HCT116 (cell line): ENCODE data around the gene PDE6A. TPM values are rescaled to one million over a fixed set of nuclear protein-coding genes. Genes with fewer than 3 reads are reported as not detected.

Experiments used
- ATAC-seq: fragments of 200-7000 bp; cut with Tn5 transposase; 2 replicates; pipeline ENCODE4 v1.9.1; 2020; ENCODE audit warnings: mild to moderate bottlenecking, moderate library complexity
- BruUV-seq: library from RNA; stranded (reverse); fragments of 400-500 nt; replicated peaks from 2 replicates; lab custom pipeline; 2021; lab: Mats Ljungman, UMichigan
- CTCF ChIA-PET: fragments of 300-600 bp; sonication (Branson Sonifier 250); formaldehyde crosslinking; loops from one replicate; lab custom pipeline; 2021; ENCODE audit warnings: antibody characterized with exemption; lab: Charles Lee
- POLR2A ChIA-PET: fragments of 300-600, 350-600 bp; sonication (Branson Sonifier 250); formaldehyde crosslinking; loops from one replicate; lab custom pipeline; 2021; ENCODE audit warnings: antibody characterized with exemption; lab: Charles Lee
- RAD21 ChIA-PET, 2 experiments: fragments of 300-600 bp; sonication (Branson Sonifier 250); formaldehyde crosslinking; loops; one replicate each; lab custom pipeline; 2023; ENCODE audit warnings: low total read pairs in 2 of 2; ENCODE audit not compliant: uncharacterized antibody in 2 of 2, unreplicated experiment in 2 of 2, low non-redundant PET in 1 of 2; lab: Charles Lee
- DNase-seq: peaks from one replicate; pipeline ENCODE4 v3.0.0-alpha.2; 2010; ENCODE audit warnings: low read depth, low spot score
- H2AFZ ChIP-seq: fragments of 200-600 bp; shearing (Covaris generic), sonication (generic); 2 replicates; pipeline ENCODE4 v1.6.1; 2017; ENCODE audit warnings: low read depth, mixed run types, mixed read lengths, antibody characterized with exemption, low read length; ENCODE audit not compliant: poor library complexity, severe bottlenecking
- H3K27ac ChIP-seq: 2 replicates; pipeline ENCODE4 v1.5.1; 2012; ENCODE audit warnings: low read depth, low read length
- H3K27me3 ChIP-seq: fragments of 200-600 bp; sonication (generic); 2 replicates; pipeline ENCODE4 v1.6.1; 2016; ENCODE audit warnings: mixed run types, low read length, mixed read lengths; ENCODE audit not compliant: insufficient read depth
- H3K36me3 ChIP-seq, 2 experiments: fragments of 200-500 bp in 1 of 2; fragments of 200-600 bp in 1 of 2; sonication (Bioruptor generic) in 1 of 2; sonication (generic) in 1 of 2; 2 replicates each; pipeline versions ENCODE4 v1.5.1 to v1.6.1; 2014 to 2016; ENCODE audit warnings: low read length in 2 of 2, inconsistent platforms in 1 of 2, mixed read lengths in 1 of 2, mixed run types in 1 of 2; ENCODE audit not compliant: insufficient read depth in 2 of 2, control insufficient read depth in 1 of 2
- H3K4me1 ChIP-seq, 2 experiments: fragments of 200-600 bp in 1 of 2; sonication (generic) in 1 of 2; 2 replicates each; pipeline versions ENCODE4 v1.5.1 to v1.6.1; 2012 to 2017; ENCODE audit warnings: low read length in 2 of 2, inconsistent platforms in 1 of 2, mild to moderate bottlenecking in 1 of 2, mixed read lengths in 1 of 2, mixed run types in 1 of 2, moderate library complexity in 1 of 2; ENCODE audit not compliant: insufficient read depth in 2 of 2, control insufficient read depth in 1 of 2
- H3K4me2 ChIP-seq: fragments of 200-600 bp; sonication (generic); 2 replicates; pipeline ENCODE4 v1.6.1; 2017; ENCODE audit warnings: mixed run types, low read length, mixed read lengths
- H3K4me3 ChIP-seq, 2 experiments: fragments of 200-600 bp in 1 of 2; sonication (generic) in 1 of 2; replicated peaks in 1 of 2; 2 replicates each; pipeline ENCODE4 v1.5.1; 2011 to 2016; ENCODE audit warnings: low read length in 2 of 2, control low read depth in 1 of 2, low read depth in 1 of 2, mild to moderate bottlenecking in 1 of 2, mixed read lengths in 1 of 2, mixed run types in 1 of 2
- H3K79me2 ChIP-seq: fragments of 200-600 bp; sonication (generic); 2 replicates; pipeline ENCODE4 v1.6.1; 2017; ENCODE audit warnings: mild to moderate bottlenecking, mixed run types, low read length, moderate library complexity, mixed read lengths; ENCODE audit not compliant: insufficient read depth
- H3K9ac ChIP-seq: fragments of 200-600 bp; sonication (generic); 2 replicates; pipeline ENCODE4 v1.6.1; 2016; ENCODE audit warnings: low read length, mixed read lengths
- H3K9me2 ChIP-seq: fragments of 200-600 bp; sonication (generic), shearing (Covaris generic); 2 replicates; pipeline ENCODE4 v1.6.1; 2017; ENCODE audit warnings: mixed run types, mild to moderate bottlenecking, moderate library complexity; ENCODE audit not compliant: insufficient read depth
- H3K9me3 ChIP-seq, 2 experiments: fragments of 200-500 bp in 1 of 2; fragments of 200-600 bp in 1 of 2; sonication (Bioruptor generic) in 1 of 2; sonication (generic) in 1 of 2; 2 replicates each; pipeline ENCODE4 v1.6.1; 2014 to 2017; ENCODE audit warnings: low read length in 2 of 2, mixed read lengths in 2 of 2, inconsistent platforms in 1 of 2, low read depth in 1 of 2, mild to moderate bottlenecking in 1 of 2, mixed run types in 1 of 2, moderate library complexity in 1 of 2; ENCODE audit not compliant: control insufficient read depth in 1 of 2, insufficient read depth in 1 of 2
- H4K20me1 ChIP-seq: fragments of 200-600 bp; sonication (generic), shearing (Covaris generic); 2 replicates; pipeline ENCODE4 v1.6.1; 2017; ENCODE audit warnings: mixed run types, mild to moderate bottlenecking, moderate library complexity; ENCODE audit not compliant: insufficient read depth
- ATF3 ChIP-seq: IDR thresholded peaks from 2 replicates; pipeline ENCODE4 v1.6.1; 2012
- CBX3 ChIP-seq: IDR thresholded peaks from 2 replicates; pipeline ENCODE4 v1.6.1; 2012; ENCODE audit warnings: low read depth
- EGR1 ChIP-seq: IDR thresholded peaks from 2 replicates; pipeline ENCODE4 v1.6.1; 2012; ENCODE audit warnings: low read depth
- ELF1 ChIP-seq: IDR thresholded peaks from 2 replicates; pipeline ENCODE4 v1.6.1; 2012; ENCODE audit warnings: low read depth, borderline replicate concordance
- EZH2 ChIP-seq: fragments of 200-600 bp; sonication (generic); IDR thresholded peaks from 2 replicates; pipeline ENCODE4 v1.6.1; 2017; ENCODE audit warnings: antibody characterized with exemption, mixed run types
- EZH2phosphoT487 ChIP-seq: fragments of 200-600 bp; IDR thresholded peaks from 2 replicates; pipeline ENCODE4 v1.6.1; 2018; ENCODE audit warnings: antibody characterized with exemption, borderline replicate concordance
- POLR2A ChIP-seq: IDR thresholded peaks from 2 replicates; pipeline ENCODE4 v1.7.0; 2011; ENCODE audit warnings: borderline replicate concordance; ENCODE audit not compliant: insufficient read depth, insufficient read length; ENCODE audit errors: extremely low read depth
- RAD21 ChIP-seq: IDR thresholded peaks from 2 replicates; pipeline ENCODE4 v1.6.1; 2012; ENCODE audit warnings: low read depth, mild to moderate bottlenecking
- SIN3A ChIP-seq: IDR thresholded peaks from 2 replicates; pipeline ENCODE4 v1.6.1; 2012; ENCODE audit warnings: low read depth
- SRF ChIP-seq: IDR thresholded peaks from 2 replicates; pipeline ENCODE4 v1.6.1; 2012; ENCODE audit warnings: low read depth
- TCF7L2 ChIP-seq: IDR thresholded peaks from 2 replicates; pipeline ENCODE4 v1.7.0; 2011; ENCODE audit warnings: borderline replicate concordance, inconsistent platforms; ENCODE audit not compliant: insufficient read depth, insufficient read length; ENCODE audit errors: extremely low read depth
- YY1 ChIP-seq: IDR thresholded peaks from 2 replicates; pipeline ENCODE4 v1.6.1; 2011; ENCODE audit warnings: low read length, low read depth, moderate library complexity, mild to moderate bottlenecking; ENCODE audit not compliant: insufficient replicate concordance; ENCODE audit errors: extremely low read depth
- ZFX ChIP-seq: fragments of 450-650 bp; IDR thresholded peaks from 2 replicates; pipeline ENCODE4 v1.6.1; 2017
- ZNF274 ChIP-seq: fragments of 200-500 bp; sonication (Bioruptor generic); IDR thresholded peaks from 2 replicates; pipeline ENCODE4 v1.6.1; 2014; ENCODE audit warnings: mild to moderate bottlenecking, low read depth, low read length, inconsistent platforms
- intact Hi-C: fragments of 100-400 bp; cut with micrococcal nuclease; formaldehyde crosslinking; loops from 2 replicates; pipeline ENCODE4 v1.10.0; 2022
- total RNA-seq: library from RNA; stranded (reverse); gene quantifications from one replicate; pipeline ENCODE4 v1.2.1, GENCODE V29; 2021; ENCODE audit not compliant: unreplicated experiment
- TF ChIP-seq, protein P1 (sequence below): IDR thresholded peaks from 2 replicates; pipeline ENCODE4 v1.6.1; 2012
- TF ChIP-seq, protein P2 (sequence below): IDR thresholded peaks from 2 replicates; pipeline ENCODE4 v1.6.1; 2011; ENCODE audit warnings: mild to moderate bottlenecking, low read length, moderate library complexity; ENCODE audit not compliant: insufficient replicate concordance; ENCODE audit errors: extremely low read depth

The PDE6A gene
- total RNA-seq, 1 experiment from 2014 or later = not detected

- no peak overlapping the region for H3K27ac ChIP-seq
- no peaks in the 10 kb centered on the region for H3K9me2 ChIP-seq
- DNase-seq (no peak), ATAC-seq (no peak)
- H3K4me2 ChIP-seq = no peak overlapping the region
- H2AFZ ChIP-seq = no peak overlapping the region
- no peaks in the 10 kb centered on the region for H4K20me1 ChIP-seq
- RAD21 ChIA-PET = no interaction called here
- H3K9ac ChIP-seq = no peak overlapping the region
- no TSS peak for BruUV-seq
- no peaks in the 10 kb centered on the region for H3K27me3 ChIP-seq
- H3K9me3 ChIP-seq = no peaks in the 10 kb centered on the region
- no peak overlapping the region for H3K4me3 ChIP-seq
- CTCF ChIA-PET = no interaction called here
- no peak for TF ChIP-seq POLR2A
- TF ChIP-seq SRF = no peak
- no peak for TF ChIP-seq ATF3
- TF ChIP-seq YY1 = no peak
- no peak for TF ChIP-seq EGR1
- TF ChIP-seq, protein P1, sequence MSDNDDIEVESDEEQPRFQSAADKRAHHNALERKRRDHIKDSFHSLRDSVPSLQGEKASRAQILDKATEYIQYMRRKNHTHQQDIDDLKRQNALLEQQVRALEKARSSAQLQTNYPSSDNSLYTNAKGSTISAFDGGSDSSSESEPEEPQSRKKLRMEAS = no peak
- TF ChIP-seq EZH2phosphoT487 = no peak
- no peak for TF ChIP-seq SIN3A
- TF ChIP-seq, protein P2, sequence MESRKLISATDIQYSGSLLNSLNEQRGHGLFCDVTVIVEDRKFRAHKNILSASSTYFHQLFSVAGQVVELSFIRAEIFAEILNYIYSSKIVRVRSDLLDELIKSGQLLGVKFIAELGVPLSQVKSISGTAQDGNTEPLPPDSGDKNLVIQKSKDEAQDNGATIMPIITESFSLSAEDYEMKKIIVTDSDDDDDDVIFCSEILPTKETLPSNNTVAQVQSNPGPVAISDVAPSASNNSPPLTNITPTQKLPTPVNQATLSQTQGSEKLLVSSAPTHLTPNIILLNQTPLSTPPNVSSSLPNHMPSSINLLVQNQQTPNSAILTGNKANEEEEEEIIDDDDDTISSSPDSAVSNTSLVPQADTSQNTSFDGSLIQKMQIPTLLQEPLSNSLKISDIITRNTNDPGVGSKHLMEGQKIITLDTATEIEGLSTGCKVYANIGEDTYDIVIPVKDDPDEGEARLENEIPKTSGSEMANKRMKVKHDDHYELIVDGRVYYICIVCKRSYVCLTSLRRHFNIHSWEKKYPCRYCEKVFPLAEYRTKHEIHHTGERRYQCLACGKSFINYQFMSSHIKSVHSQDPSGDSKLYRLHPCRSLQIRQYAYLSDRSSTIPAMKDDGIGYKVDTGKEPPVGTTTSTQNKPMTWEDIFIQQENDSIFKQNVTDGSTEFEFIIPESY = no peak
- no peak for TF ChIP-seq ZNF274
- TF ChIP-seq CBX3 = no peak
- TF ChIP-seq ELF1 = no peak
- TF ChIP-seq TCF7L2 = no peak
- no peak for TF ChIP-seq EZH2
- no peak for TF ChIP-seq ZFX
- TF ChIP-seq RAD21 = no peak
- intact Hi-C loops = no loop called here
- H3K4me1 ChIP-seq = no peaks in the 10 kb centered on the region
- POLR2A ChIA-PET = interaction anchor here (0.9 kb wide), 1 partner anchor 19 kb away, joined by 3 read pairs; no protein-coding TSS in a partner anchor
- no peaks in the 10 kb centered on the region for H3K36me3 ChIP-seq
- H3K79me2 ChIP-seq = no peaks in the 10 kb centered on the region
These were observed 12.6 kb downstream of the PDE6A start for GRCh38 chr5:149931992-149932436.
